Superior temporal gyrus (tissue), 1 donor: Measurements from ENCODE around the gene MXRA7.

Source experiments
- DNase-seq: peaks from one replicate; pipeline ENCODE4 v3.0.0-alpha.2; 2016; ENCODE audit errors: extremely low spot score

The MXRA7 gene

GRCh38 chr17:76696763-76697701 lies 13.7 kb downstream of the MXRA7 start:
- DNase-seq: no peak

GRCh38 chr17:76695059-76695831 lies 15.5 kb downstream of the MXRA7 start:
- DNase-seq: no peak

- no peak for DNase-seq
These were observed 19.2 kb downstream of the MXRA7 start for GRCh38 chr17:76691379-76692191.

GRCh38 chr17:76690596-76691280 lies 20.0 kb downstream of the MXRA7 start:
- DNase-seq: no peak

GRCh38 chr17:76689859-76690258 lies 20.9 kb downstream of the MXRA7 start:
- DNase-seq: no peak

GRCh38 chr17:76688165-76688622 lies 22.6 kb downstream of the MXRA7 start:
- no peak for DNase-seq

- DNase-seq: peak; percentile 7
These were observed 23.2 kb downstream of the MXRA7 start for GRCh38 chr17:76687298-76688164.

GRCh38 chr17:76686538-76687297 lies 24.0 kb downstream of the MXRA7 start:
- no peak for DNase-seq

- DNase-seq: no peak
These were observed 24.9 kb downstream of the MXRA7 start for GRCh38 chr17:76685846-76686245.

- no peak for DNase-seq
These were observed 25.4 kb downstream of the MXRA7 start for GRCh38 chr17:76685366-76685765.

GRCh38 chr17:76684756-76685155 lies 26.0 kb downstream of the MXRA7 start:
- no peak for DNase-seq

GRCh38 chr17:76683921-76684745 lies 26.6 kb downstream of the MXRA7 start:
- DNase-seq: no peak

- no peak for DNase-seq
These were observed 27.6 kb downstream of the MXRA7 start for GRCh38 chr17:76683011-76683755.

- no peak for DNase-seq
These were observed 28.5 kb downstream of the MXRA7 start for GRCh38 chr17:76682296-76682695.

- peak; percentile 81 for DNase-seq
These were observed 29.3 kb downstream of the MXRA7 start for GRCh38 chr17:76681222-76682137.

- DNase-seq: no peak
These were observed 31.5 kb downstream of the MXRA7 start for GRCh38 chr17:76679239-76679638.

GRCh38 chr17:76678330-76678729 lies 32.4 kb downstream of the MXRA7 start:
- no peak for DNase-seq
